ENCODE data around the gene NTN1. TPM values are rescaled to one million over a fixed set of nuclear protein-coding genes. Genes with fewer than 3 reads are reported as not detected.

NTN1 gene
- total RNA-seq, 1 donor from 2014 or later: 2.5 TPM

DNA sequence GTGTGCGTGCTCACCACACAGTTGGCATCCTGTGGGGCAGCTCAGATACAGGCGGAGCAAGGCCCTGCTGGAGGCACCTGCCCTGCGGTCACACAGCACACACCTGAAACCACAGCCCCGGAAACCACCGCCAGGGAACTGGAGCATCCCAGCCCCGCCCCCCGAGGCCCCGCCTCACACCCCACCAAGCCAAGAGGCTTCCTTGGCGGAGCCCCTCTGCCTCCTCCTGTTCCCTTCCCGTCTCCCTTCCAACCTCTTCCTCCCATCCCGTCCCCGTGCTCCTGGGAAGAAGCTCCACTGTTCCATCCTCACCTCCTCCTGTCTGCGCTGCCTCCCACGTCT is 205.5 kb downstream of the NTN1 start:
- H3K9me3 Mint-ChIP-seq: no peaks in the 10 kb centered on the region
- H3K27ac Mint-ChIP-seq: no peak overlapping the region
- no peak overlapping the region for H3K4me3 Mint-ChIP-seq
- no peak for DNase-seq (ENCODE audit: low spot score in 2 of 2, unreplicated experiment in 2 of 2)
- H3K36me3 Mint-ChIP-seq: no peaks in the 10 kb centered on the region
- H3K27me3 Mint-ChIP-seq (ENCODE audit: low read depth): peaks cover 5% of the 10 kb centered on the region
- no peaks in the 10 kb centered on the region for H3K4me1 Mint-ChIP-seq
- TF ChIP-seq, protein P1, sequence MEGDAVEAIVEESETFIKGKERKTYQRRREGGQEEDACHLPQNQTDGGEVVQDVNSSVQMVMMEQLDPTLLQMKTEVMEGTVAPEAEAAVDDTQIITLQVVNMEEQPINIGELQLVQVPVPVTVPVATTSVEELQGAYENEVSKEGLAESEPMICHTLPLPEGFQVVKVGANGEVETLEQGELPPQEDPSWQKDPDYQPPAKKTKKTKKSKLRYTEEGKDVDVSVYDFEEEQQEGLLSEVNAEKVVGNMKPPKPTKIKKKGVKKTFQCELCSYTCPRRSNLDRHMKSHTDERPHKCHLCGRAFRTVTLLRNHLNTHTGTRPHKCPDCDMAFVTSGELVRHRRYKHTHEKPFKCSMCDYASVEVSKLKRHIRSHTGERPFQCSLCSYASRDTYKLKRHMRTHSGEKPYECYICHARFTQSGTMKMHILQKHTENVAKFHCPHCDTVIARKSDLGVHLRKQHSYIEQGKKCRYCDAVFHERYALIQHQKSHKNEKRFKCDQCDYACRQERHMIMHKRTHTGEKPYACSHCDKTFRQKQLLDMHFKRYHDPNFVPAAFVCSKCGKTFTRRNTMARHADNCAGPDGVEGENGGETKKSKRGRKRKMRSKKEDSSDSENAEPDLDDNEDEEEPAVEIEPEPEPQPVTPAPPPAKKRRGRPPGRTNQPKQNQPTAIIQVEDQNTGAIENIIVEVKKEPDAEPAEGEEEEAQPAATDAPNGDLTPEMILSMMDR (IDR thresholded peaks at IDR 0.05; ENCODE audit: unreplicated experiment): no peak

DNA sequence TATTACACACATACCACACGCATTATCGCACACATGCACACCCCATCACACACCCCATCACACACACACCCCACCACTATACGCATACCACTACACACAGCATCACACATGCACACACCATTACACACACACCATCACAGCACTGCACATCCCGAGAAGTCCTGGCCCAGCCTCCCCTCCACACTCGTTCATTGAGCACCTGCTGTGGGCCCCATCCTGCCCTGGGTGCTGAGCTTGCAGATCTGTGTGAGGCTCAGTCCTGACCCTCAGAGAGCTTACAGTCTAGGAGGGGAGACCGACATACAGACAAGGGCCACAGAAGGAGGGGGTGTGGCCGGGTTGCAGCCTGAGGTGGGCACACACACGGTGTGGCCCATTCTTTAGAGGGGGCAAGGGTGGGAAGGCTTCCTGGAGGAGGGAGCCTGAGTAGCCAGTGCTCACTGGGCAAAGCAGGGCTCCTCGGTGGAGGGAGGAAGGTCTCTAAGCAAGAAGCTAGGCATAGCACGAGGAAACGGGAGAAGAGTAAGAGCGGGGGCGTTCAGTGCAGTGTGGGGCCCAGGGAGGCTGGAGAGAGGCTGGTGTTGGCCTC is 206.6 kb downstream of the NTN1 start:
- Mint-ChIP-seq H3K4me1 (no peaks in the 10 kb centered on the region), H3K27ac (no peak overlapping the region), H3K36me3 (no peaks in the 10 kb centered on the region), H3K4me3 (no peak overlapping the region), H3K27me3 (ENCODE audit: low read depth) (peaks cover 5% of the 10 kb centered on the region), H3K9me3 (no peaks in the 10 kb centered on the region)
- DNase-seq (ENCODE audit: low spot score in 2 of 2, unreplicated experiment in 2 of 2): no peak
- TF ChIP-seq, protein P1 (IDR thresholded peaks at IDR 0.05; ENCODE audit: unreplicated experiment): no peak

DNA sequence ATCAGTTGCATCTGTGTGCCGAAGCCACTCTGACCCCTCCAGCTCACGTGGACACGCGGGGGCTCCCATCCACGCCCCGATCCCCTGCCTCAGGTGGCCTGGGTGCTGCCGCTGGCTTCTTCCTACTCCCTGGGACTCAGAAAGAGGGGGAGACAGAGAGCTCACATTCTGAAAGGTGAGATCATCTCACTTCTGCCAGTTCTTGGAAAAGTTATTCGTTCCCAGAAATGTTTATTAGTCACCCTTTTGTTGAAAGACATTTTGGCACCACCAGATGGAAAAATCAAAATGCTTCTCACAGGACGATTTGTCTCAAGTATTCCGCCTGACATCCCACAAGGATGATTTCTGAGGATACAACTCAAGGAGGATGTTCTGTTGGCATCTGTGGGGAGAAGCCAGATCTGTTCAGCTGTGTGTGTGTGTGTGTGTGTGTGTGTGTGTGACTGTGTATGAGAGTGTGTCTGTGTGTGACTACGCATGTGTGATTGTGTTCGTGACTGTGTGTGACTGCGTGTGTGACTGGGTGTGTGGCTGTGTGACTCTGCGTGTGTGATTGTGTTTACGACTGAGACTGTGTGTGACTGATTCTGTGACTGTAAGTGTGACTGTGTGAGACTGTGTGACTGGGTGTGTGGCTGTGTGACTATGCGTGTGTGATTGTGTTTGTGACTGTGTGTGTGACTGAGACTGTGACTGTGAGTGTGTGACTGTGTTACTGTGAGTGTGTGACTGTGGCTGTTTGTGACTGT is 207.3 kb downstream of the NTN1 start:
- peaks cover under 1% of the 10 kb centered on the region for H3K4me1 Mint-ChIP-seq
- no peak for DNase-seq (ENCODE audit: low spot score in 2 of 2, unreplicated experiment in 2 of 2)
- no peaks in the 10 kb centered on the region for H3K9me3 Mint-ChIP-seq
- H3K36me3 Mint-ChIP-seq: no peaks in the 10 kb centered on the region
- TF ChIP-seq, protein P1 (IDR thresholded peaks at IDR 0.05; ENCODE audit: unreplicated experiment): no peak
- no peak overlapping the region for H3K4me3 Mint-ChIP-seq
- H3K27ac Mint-ChIP-seq: no peak overlapping the region
- H3K27me3 Mint-ChIP-seq (ENCODE audit: low read depth): peaks cover 5% of the 10 kb centered on the region

DNA sequence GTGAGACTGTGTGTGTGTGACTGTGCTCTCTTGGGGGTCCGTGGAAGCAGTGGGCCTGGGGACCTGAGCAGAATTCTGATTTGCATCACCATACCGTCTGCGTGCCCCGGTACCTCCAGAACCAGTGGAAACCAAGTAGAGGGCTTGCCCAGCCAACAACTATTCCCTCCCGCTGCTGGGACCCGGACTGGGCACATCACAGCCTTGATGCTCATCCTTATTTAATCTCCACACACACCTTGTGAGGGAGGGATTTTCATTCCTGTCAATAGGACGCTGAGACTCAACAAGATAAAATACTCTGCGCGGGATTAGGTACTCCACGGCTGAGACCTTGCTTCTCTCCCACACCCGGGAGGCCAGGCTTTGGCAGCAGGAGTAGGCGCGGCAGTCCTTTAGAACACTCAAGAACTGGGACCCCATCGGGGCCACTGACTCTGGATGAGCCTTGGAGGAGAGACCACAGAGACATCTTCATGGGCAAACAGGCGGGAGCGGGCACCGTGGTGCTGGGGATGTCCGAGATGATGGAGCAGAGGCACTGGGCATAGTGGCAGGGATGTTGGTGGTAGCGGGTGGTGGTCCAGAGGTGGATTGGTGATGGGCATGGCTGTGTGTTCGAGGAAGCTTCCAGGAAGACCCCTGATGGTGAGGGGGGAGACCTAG is 208.0 kb downstream of the NTN1 start:
- DNase-seq (ENCODE audit: low spot score in 2 of 2, unreplicated experiment in 2 of 2): no peak
- Mint-ChIP-seq H3K4me3 (no peak overlapping the region), H3K36me3 (no peaks in the 10 kb centered on the region), H3K27ac (no peak overlapping the region), H3K9me3 (no peaks in the 10 kb centered on the region), H3K4me1 (peaks cover 7% of the 10 kb centered on the region), H3K27me3 (ENCODE audit: low read depth) (peaks cover 5% of the 10 kb centered on the region)
- TF ChIP-seq, protein P1 (IDR thresholded peaks at IDR 0.05; ENCODE audit: unreplicated experiment): no peak

DNA sequence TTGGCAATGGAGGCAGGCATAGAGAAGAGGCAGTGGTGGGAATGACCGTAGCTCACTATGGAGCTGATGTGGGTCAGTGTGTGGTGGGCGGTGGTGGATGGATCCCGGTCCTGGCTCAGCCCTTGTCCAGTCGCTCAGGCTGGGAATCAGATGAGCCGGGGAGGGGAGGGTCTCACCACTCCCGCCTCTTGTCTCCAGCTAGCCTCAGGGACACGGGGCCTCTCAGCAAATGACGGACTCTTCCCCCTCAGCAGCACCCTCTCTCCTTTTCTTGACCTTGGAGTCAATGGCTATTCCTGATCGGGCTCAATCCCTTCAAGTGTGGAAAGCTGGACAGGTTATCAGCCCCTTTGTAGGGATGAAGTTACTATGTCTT is 208.5 kb downstream of the NTN1 start:
- no peak overlapping the region for H3K27ac Mint-ChIP-seq
- H3K36me3 Mint-ChIP-seq: no peaks in the 10 kb centered on the region
- DNase-seq (ENCODE audit: low spot score in 2 of 2, unreplicated experiment in 2 of 2): no peak
- no peak overlapping the region for H3K4me3 Mint-ChIP-seq
- H3K27me3 Mint-ChIP-seq (ENCODE audit: low read depth): peaks cover 4% of the 10 kb centered on the region
- peaks cover 7% of the 10 kb centered on the region for H3K4me1 Mint-ChIP-seq
- H3K9me3 Mint-ChIP-seq: no peaks in the 10 kb centered on the region
- TF ChIP-seq, protein P1 (IDR thresholded peaks at IDR 0.05; ENCODE audit: unreplicated experiment): no peak
